SK-N-SH (cell line): ENCODE measurements around the gene SCGB1C1. TPM values are rescaled to one million over a fixed set of nuclear protein-coding genes. Genes with fewer than 3 reads are reported as not detected.
"Not testable (repeated sequence)": the region's sequence is repeated elsewhere in the genome, so short reads cannot be mapped to it uniquely, and the experiment has no call there.

Source experiments
- CTCF ChIA-PET: fragments of 300-600, 350-600 bp; formaldehyde crosslinking; extraction: SDS; loops from one replicate; lab custom pipeline; 2021; lab: Yijun Ruan, JAX
- POLR2A ChIA-PET: fragments of 350-600 bp; sonication (Branson Sonifier 250); formaldehyde crosslinking; extraction: SDS; loops from one replicate; lab custom pipeline; 2020; ENCODE audit warnings: antibody characterized with exemption, inconsistent platforms; lab: Yijun Ruan, JAX
- DNase-seq: peaks from one replicate; pipeline ENCODE4 v3.0.0; 2012
- H2AFZ ChIP-seq: fragments of 200-600 bp; sonication (generic); 2 replicates; pipeline ENCODE4 v1.8.1; 2016; ENCODE audit warnings: antibody characterized with exemption, mild to moderate bottlenecking, low read depth
- H3F3A ChIP-seq: fragments of 200-600 bp; sonication (generic); replicated peaks from 2 replicates; pipeline ENCODE3; 2016; ENCODE audit warnings: antibody characterized with exemption, mild to moderate bottlenecking; ENCODE audit not compliant: insufficient read depth
- H3K27ac ChIP-seq, 2 experiments: fragments of 200-500 bp in 1 of 2; fragments of 200-600 bp in 1 of 2; sonication (Bioruptor generic) in 1 of 2; sonication (generic), shearing (Covaris generic) in 1 of 2; 2 replicates each; pipeline versions ENCODE4 v1.5.1 to v1.6.1; 2014 to 2016; ENCODE audit warnings: low read depth in 2 of 2, inconsistent platforms in 1 of 2, low read length in 1 of 2, mild to moderate bottlenecking in 1 of 2, mixed read lengths in 1 of 2
- H3K27me3 ChIP-seq: fragments of 200-600 bp; sonication (generic), shearing (Covaris generic); 2 replicates; pipeline ENCODE4 v1.6.1; 2016; ENCODE audit warnings: mixed run types; ENCODE audit not compliant: insufficient read depth
- H3K36me3 ChIP-seq, 2 experiments: fragments of 200-500 bp in 1 of 2; fragments of 200-600 bp in 1 of 2; sonication (Bioruptor generic) in 1 of 2; sonication (generic) in 1 of 2; replicated peaks in 1 of 2; 2 replicates each; pipeline versions ENCODE3 to v1.5.1; 2014 to 2016; ENCODE audit warnings: low read length in 1 of 2, mild to moderate bottlenecking in 1 of 2; ENCODE audit not compliant: insufficient read depth in 2 of 2, control insufficient read depth in 1 of 2
- H3K4me1 ChIP-seq, 2 experiments: fragments of 200-500 bp in 1 of 2; fragments of 200-600 bp in 1 of 2; sonication (Bioruptor generic) in 1 of 2; sonication (generic), shearing (Covaris generic) in 1 of 2; 2 replicates each; pipeline versions ENCODE4 v1.5.1 to v1.6.1; 2014 to 2016; ENCODE audit warnings: low read depth in 1 of 2, low read length in 1 of 2, mixed run types in 1 of 2; ENCODE audit not compliant: insufficient read depth in 2 of 2, control insufficient read depth in 1 of 2
- H3K4me2 ChIP-seq: fragments of 200-600 bp; sonication (generic), shearing (Covaris generic); 2 replicates; pipeline ENCODE4 v1.6.1; 2017; ENCODE audit warnings: mixed run types
- H3K4me3 ChIP-seq, 2 experiments: fragments of 200-500 bp in 1 of 2; fragments of 200-600 bp in 1 of 2; sonication (Bioruptor generic) in 1 of 2; sonication (generic), shearing (Covaris generic) in 1 of 2; 2 replicates each; pipeline versions ENCODE4 v1.5.1 to v1.8.1; 2014 to 2016; ENCODE audit warnings: low read depth in 2 of 2, inconsistent platforms in 1 of 2, low read length in 1 of 2, mild to moderate bottlenecking in 1 of 2, mixed read lengths in 1 of 2, moderate library complexity in 1 of 2
- H3K79me2 ChIP-seq: fragments of 200-600 bp; sonication (generic); 2 replicates; pipeline ENCODE4 v1.8.1; 2017; ENCODE audit warnings: mild to moderate bottlenecking; ENCODE audit not compliant: insufficient read depth
- H3K9ac ChIP-seq: fragments of 200-600 bp; sonication (generic); 2 replicates; pipeline ENCODE4 v1.6.1; 2017; ENCODE audit warnings: mixed run types
- H3K9me2 ChIP-seq: fragments of 200-600 bp; sonication (generic); 2 replicates; pipeline ENCODE4 v1.6.1; 2017; ENCODE audit warnings: mixed run types
- H3K9me3 ChIP-seq: fragments of 200-600 bp; sonication (generic); 2 replicates; pipeline ENCODE4 v1.6.1; 2017; ENCODE audit warnings: mixed run types, mild to moderate bottlenecking, moderate library complexity
- H4K20me1 ChIP-seq: fragments of 200-600 bp; sonication (generic); 2 replicates; pipeline ENCODE4 v1.6.1; 2017; ENCODE audit warnings: mild to moderate bottlenecking, mixed run types; ENCODE audit not compliant: insufficient read depth
- WGBS: methylation state at CpG from one replicate; pipeline ENCODE4 v1.1.6; 2017; ENCODE audit warnings: low lambda C conversion rate; 5-methylcytosine and 5-hydroxymethylcytosine counted together
- polyA plus RNA-seq, 3 experiments: library from polyadenylated mRNA; depleted of rRNA; stranded (reverse); fragments of >200 nt; gene quantifications; 2 replicates each; pipeline ENCODE4 v1.2.3, GENCODE V29; 2012

SCGB1C1 gene
- not detected in 2 replicates for polyA plus RNA-seq (2012; rRNA removed)
- not detected in 2 replicates for polyA plus RNA-seq (2012; cell fraction: cytosol; rRNA removed)
- not detected in 2 replicates for polyA plus RNA-seq (2012; cell fraction: nucleus; rRNA removed)

- CTCF ChIA-PET, H3K27me3 ChIP-seq, H3K9me3 ChIP-seq, H3K9me2 ChIP-seq, H3F3A ChIP-seq, H2AFZ ChIP-seq, POLR2A ChIA-PET, H3K9ac ChIP-seq, H3K36me3 ChIP-seq, H4K20me1 ChIP-seq, DNase-seq, H3K4me3 ChIP-seq, H3K79me2 ChIP-seq, H3K27ac ChIP-seq, H3K4me1 ChIP-seq, H3K4me2 ChIP-seq: not testable (repeated sequence)
- 66% methylated on average over 4 of the region's 11 CpGs for WGBS
Measured at GRCh38 chr11:192674-193128, at the start of gene SCGB1C1. Gene SCGB1C1 (plus strand): TSS chr11:193078. CDS start chr11:193100, 22 bp downstream.

- H3K36me3 ChIP-seq, CTCF ChIA-PET, DNase-seq, H4K20me1 ChIP-seq, POLR2A ChIA-PET, H3K79me2 ChIP-seq, H3K9me2 ChIP-seq, H3K9ac ChIP-seq, H2AFZ ChIP-seq, H3K4me2 ChIP-seq, H3F3A ChIP-seq, H3K27me3 ChIP-seq, H3K4me1 ChIP-seq, H3K27ac ChIP-seq, H3K4me3 ChIP-seq, H3K9me3 ChIP-seq: not testable (repeated sequence)
- WGBS = 0% methylated on average over 2 of the region's 13 CpGs
Measured at GRCh38 chr11:180242-180641, 12.6 kb upstream of the SCGB1C1 start.

- H4K20me1 ChIP-seq, H3K79me2 ChIP-seq, H3K4me2 ChIP-seq, H2AFZ ChIP-seq, H3K27ac ChIP-seq, CTCF ChIA-PET, POLR2A ChIA-PET, H3K4me3 ChIP-seq, H3K9me3 ChIP-seq, H3K36me3 ChIP-seq, H3K9me2 ChIP-seq, H3F3A ChIP-seq, DNase-seq, H3K4me1 ChIP-seq, H3K9ac ChIP-seq, H3K27me3 ChIP-seq: not testable (repeated sequence)
- 86% methylated on average over 45 of the region's 55 CpGs for WGBS
Measured at GRCh38 chr11:189200-189783, 3.6 kb upstream of the SCGB1C1 start.

GRCh38 chr11:189843-190311 is 3.0 kb upstream of the SCGB1C1 start:
- H3K4me2 ChIP-seq, H3K9me3 ChIP-seq, H4K20me1 ChIP-seq, H3K36me3 ChIP-seq, H3K9ac ChIP-seq, CTCF ChIA-PET, H3K79me2 ChIP-seq, H3K4me3 ChIP-seq, H3F3A ChIP-seq, DNase-seq, H3K27me3 ChIP-seq, H2AFZ ChIP-seq, H3K27ac ChIP-seq, H3K4me1 ChIP-seq, POLR2A ChIA-PET, H3K9me2 ChIP-seq: not testable (repeated sequence)
- 43% methylated on average over 3 of the region's 25 CpGs for WGBS

GRCh38 chr11:190546-190945 is 2.3 kb upstream of the SCGB1C1 start:
- POLR2A ChIA-PET, H2AFZ ChIP-seq, H3K27me3 ChIP-seq, H3K79me2 ChIP-seq, H3K4me3 ChIP-seq, H3K27ac ChIP-seq, H3K36me3 ChIP-seq, DNase-seq, H3K9ac ChIP-seq, H3K9me3 ChIP-seq, H3F3A ChIP-seq, H3K4me2 ChIP-seq, H4K20me1 ChIP-seq, H3K4me1 ChIP-seq, H3K9me2 ChIP-seq, CTCF ChIA-PET: not testable (repeated sequence)
- 58% methylated on average over 5 of the region's 5 CpGs for WGBS
